HG02763 (cell line): Measurements from ENCODE around the gene UBXN1.
A peak's percentile ranks its signal among the peaks of the same experiment; 100 is the strongest.

Experiments
- ATAC-seq: cut with Tn5 transposase; IDR thresholded peaks from one replicate; pipeline ENCODE4 v1.9.1; 2021; ENCODE audit warnings: mild to moderate bottlenecking, moderate library complexity; ENCODE audit not compliant: unreplicated experiment

The UBXN1 gene

GRCh38 chr11:62678770-62679696 lies at the start of gene UBXN1:
UBXN1 (minus strand) TSS chr11:62679073; CDS start chr11:62678923, 150 bp downstream.
- no peak for ATAC-seq

GRCh38 chr11:62728171-62728988 lies 49.5 kb upstream of the UBXN1 start, which contains the start of gene TTC9C:
TTC9C (plus strand) TSS chr11:62728486; CDS start chr11:62728849, 363 bp downstream.
- no peak for ATAC-seq

- ATAC-seq, result peak; percentile 55
Observed at GRCh38 chr11:62727872-62728170, 48.9 kb upstream of the UBXN1 start.

GRCh38 chr11:62727165-62727871 lies 48.4 kb upstream of the UBXN1 start, which contains the start of gene HNRNPUL2:
HNRNPUL2 (minus strand) TSS chr11:62727457; CDS start chr11:62727156, 301 bp downstream.
- ATAC-seq, result peak; percentile 70

- ATAC-seq, result no peak
Observed at GRCh38 chr11:62726915-62727164, 48.0 kb upstream of the UBXN1 start.

- no peak for ATAC-seq
Observed at GRCh38 chr11:62726156-62726914, 47.5 kb upstream of the UBXN1 start.

GRCh38 chr11:62725646-62726045 lies 46.8 kb upstream of the UBXN1 start:
- ATAC-seq, result no peak

GRCh38 chr11:62724171-62724570 lies 45.3 kb upstream of the UBXN1 start:
- no peak for ATAC-seq

GRCh38 chr11:62721994-62722393 lies 43.1 kb upstream of the UBXN1 start:
- no peak for ATAC-seq

GRCh38 chr11:62719302-62719978 lies 40.6 kb upstream of the UBXN1 start:
- no peak for ATAC-seq

- no peak for ATAC-seq
Observed at GRCh38 chr11:62716816-62717215, 37.9 kb upstream of the UBXN1 start.

- ATAC-seq, result no peak
Observed at GRCh38 chr11:62716206-62716605, 37.3 kb upstream of the UBXN1 start.

- ATAC-seq, result no peak
Observed at GRCh38 chr11:62715150-62716130, 36.6 kb upstream of the UBXN1 start.

- no peak for ATAC-seq
Observed at GRCh38 chr11:62713343-62713742, 34.5 kb upstream of the UBXN1 start.

- ATAC-seq, result no peak
Observed at GRCh38 chr11:62712861-62713260, 34.0 kb upstream of the UBXN1 start.

- ATAC-seq, result no peak
Observed at GRCh38 chr11:62712276-62712812, 33.5 kb upstream of the UBXN1 start.

- no peak for ATAC-seq
Observed at GRCh38 chr11:62710001-62710345, 31.1 kb upstream of the UBXN1 start.

GRCh38 chr11:62709247-62710000 lies 30.6 kb upstream of the UBXN1 start:
- ATAC-seq, result peak; percentile 66
